IMR-90 (cell line): ENCODE data around the gene SLC19A2. TPM values are rescaled to one million over a fixed set of nuclear protein-coding genes. Genes with fewer than 3 reads are reported as not detected.
A peak's percentile ranks its signal among the peaks of the same experiment; 100 is the strongest.

Experiments
- ATAC-seq: fragments of 200-7000 bp; cut with Tn5 transposase; 2 replicates; pipeline ENCODE4 v1.9.1; 2020; ENCODE audit warnings: low read depth, mild to moderate bottlenecking, moderate library complexity
- BruUV-seq: library from RNA; stranded (reverse); fragments of 400-500 nt; replicated peaks from 2 replicates; lab custom pipeline; 2021; lab: Mats Ljungman, UMichigan
- CTCF ChIA-PET: fragments of 300-600 bp; formaldehyde crosslinking; extraction: SDS; loops from one replicate; lab custom pipeline; 2021; ENCODE audit warnings: antibody characterized with exemption; lab: Yijun Ruan, JAX
- POLR2A ChIA-PET: fragments of 300-600 bp; sonication (Branson Sonifier 250); formaldehyde crosslinking; loops from one replicate; lab custom pipeline; 2022; ENCODE audit warnings: antibody characterized with exemption; ENCODE audit not compliant: unreplicated experiment; lab: Charles Lee
- DNase-seq: peaks from one replicate; pipeline ENCODE4 v3.0.0; 2013
- H2AFZ ChIP-seq: replicated peaks from 2 replicates; pipeline ENCODE3; 2013; ENCODE audit warnings: low read length, mild to moderate bottlenecking; ENCODE audit not compliant: poor library complexity
- H2AK5ac ChIP-seq: 2 replicates; pipeline ENCODE4 v1.6.1; 2013; ENCODE audit warnings: low read depth, low read length, inconsistent platforms
- H2AK9ac ChIP-seq: replicated peaks from 2 replicates; pipeline ENCODE3; 2013; ENCODE audit warnings: mild to moderate bottlenecking, low read depth, low read length, moderate library complexity; ENCODE audit not compliant: poor library complexity
- H2BK120ac ChIP-seq: 2 replicates; pipeline ENCODE4 v1.6.1; 2013; ENCODE audit warnings: low read depth, low read length, inconsistent platforms
- H2BK15ac ChIP-seq: 3 replicates; pipeline ENCODE4 v1.6.1; 2013; ENCODE audit warnings: low read depth, low read length, inconsistent platforms
- H2BK20ac ChIP-seq: 2 replicates; pipeline ENCODE4 v1.6.1; 2013; ENCODE audit warnings: low read depth, mild to moderate bottlenecking, inconsistent platforms, low read length, moderate library complexity
- H2BK5ac ChIP-seq: 2 replicates; pipeline ENCODE4 v1.6.1; 2013; ENCODE audit warnings: mild to moderate bottlenecking, low read depth, low read length, inconsistent platforms; ENCODE audit not compliant: poor library complexity, severe bottlenecking
- H3K14ac ChIP-seq: replicated peaks from 2 replicates; pipeline ENCODE4 v1.6.1; 2013; ENCODE audit warnings: low read depth, low read length, inconsistent platforms
- H3K18ac ChIP-seq: 2 replicates; pipeline ENCODE4 v1.6.1; 2013; ENCODE audit warnings: low read depth, low read length, control low read depth
- H3K23ac ChIP-seq: 2 replicates; pipeline ENCODE4 v1.6.1; 2013; ENCODE audit warnings: low read depth, low read length, inconsistent platforms
- H3K27ac ChIP-seq: 2 replicates; pipeline ENCODE4 v1.5.1; 2013; ENCODE audit warnings: mild to moderate bottlenecking, control low read depth, low read length; ENCODE audit not compliant: insufficient read depth
- H3K27me3 ChIP-seq: 2 replicates; pipeline ENCODE4 v1.6.1; 2013; ENCODE audit warnings: low read length; ENCODE audit not compliant: control insufficient read depth, insufficient read depth
- H3K36me3 ChIP-seq: 2 replicates; pipeline ENCODE4 v1.6.1; 2013; ENCODE audit warnings: low read length, mixed read lengths; ENCODE audit not compliant: control insufficient read depth, insufficient read depth
- H3K4ac ChIP-seq: 2 replicates; pipeline ENCODE4 v1.6.1; 2013; ENCODE audit warnings: low read depth, low read length, inconsistent platforms
- H3K4me1 ChIP-seq: 2 replicates; pipeline ENCODE4 v1.6.1; 2013; ENCODE audit warnings: low read length, mixed read lengths; ENCODE audit not compliant: control insufficient read depth, insufficient read depth
- H3K4me2 ChIP-seq: 2 replicates; pipeline ENCODE4 v1.6.1; 2013; ENCODE audit warnings: low read depth, mild to moderate bottlenecking, control low read depth, low read length, moderate library complexity
- H3K4me3 ChIP-seq: 2 replicates; pipeline ENCODE4 v1.5.1; 2013; ENCODE audit warnings: low read depth, mild to moderate bottlenecking, control low read depth, low read length, moderate library complexity; ENCODE audit not compliant: insufficient read depth
- H3K56ac ChIP-seq: 2 replicates; pipeline ENCODE4 v1.6.1; 2013; ENCODE audit warnings: low read length, inconsistent platforms; ENCODE audit not compliant: insufficient read depth; ENCODE audit errors: extremely low read depth
- H3K79me1 ChIP-seq, 2 experiments: 2 replicates each; pipeline ENCODE4 v1.6.1; 2013; ENCODE audit warnings: low read length in 2 of 2, inconsistent platforms in 1 of 2, low read depth in 1 of 2
- H3K9ac ChIP-seq: 2 replicates; pipeline ENCODE4 v1.6.1; 2013; ENCODE audit warnings: low read depth, low read length, control low read depth
- H3K9me1 ChIP-seq: 2 replicates; pipeline ENCODE4 v1.6.1; 2013; ENCODE audit warnings: low read length, inconsistent platforms; ENCODE audit not compliant: insufficient read depth
- H3K9me3 ChIP-seq: 2 replicates; pipeline ENCODE4 v1.6.1; 2013; ENCODE audit warnings: low read length; ENCODE audit not compliant: control insufficient read depth, insufficient read depth
- H4K20me1 ChIP-seq: 2 replicates; pipeline ENCODE4 v1.6.1; 2013; ENCODE audit warnings: low read length, inconsistent platforms; ENCODE audit not compliant: insufficient read depth
- H4K5ac ChIP-seq: 2 replicates; pipeline ENCODE4 v1.6.1; 2013; ENCODE audit warnings: mild to moderate bottlenecking, low read depth, low read length, control low read depth
- H4K8ac ChIP-seq, 2 experiments: 2 replicates each; pipeline ENCODE4 v1.6.1; 2013; ENCODE audit warnings: low read depth in 2 of 2, low read length in 2 of 2, control low read depth in 1 of 2, inconsistent platforms in 1 of 2
- H4K91ac ChIP-seq: 2 replicates; pipeline ENCODE4 v1.6.1; 2013; ENCODE audit warnings: low read depth, low read length, inconsistent platforms; ENCODE audit not compliant: insufficient read depth
- BHLHE40 ChIP-seq: fragments of 150-350 bp; IDR thresholded peaks from 2 replicates; pipeline ENCODE4 v1.6.1; 2016; ENCODE audit warnings: mild to moderate bottlenecking, low read depth, low read length
- CEBPB ChIP-seq: IDR thresholded peaks from 2 replicates; pipeline ENCODE4 v1.6.1; 2012; ENCODE audit warnings: low read depth, low read length, improper control_type of control experiment
- MAZ ChIP-seq: IDR thresholded peaks from 2 replicates; pipeline ENCODE4 v1.6.1; 2012; ENCODE audit warnings: low read depth, mild to moderate bottlenecking, low read length, improper control_type of control experiment, moderate library complexity, borderline replicate concordance
- MXI1 ChIP-seq: IDR thresholded peaks from 2 replicates; pipeline ENCODE4 v1.6.1; 2012; ENCODE audit warnings: low read depth, mild to moderate bottlenecking, low read length, moderate library complexity, borderline replicate concordance
- NFE2L2 ChIP-seq: fragments of 150-350 bp; IDR thresholded peaks from 2 replicates; pipeline ENCODE4 v1.6.1; 2016; ENCODE audit warnings: low read depth, mild to moderate bottlenecking, low read length
- POLR2A ChIP-seq: IDR thresholded peaks from 2 replicates; pipeline ENCODE4 v1.6.1; 2012; ENCODE audit warnings: mild to moderate bottlenecking, low read depth, low read length
- RAD21 ChIP-seq: IDR thresholded peaks from 2 replicates; pipeline ENCODE4 v1.6.1; 2012; ENCODE audit warnings: low read length, improper control_type of control experiment
- RCOR1 ChIP-seq: IDR thresholded peaks from 2 replicates; pipeline ENCODE4 v1.6.1; 2012; ENCODE audit warnings: mild to moderate bottlenecking, low read length, improper control_type of control experiment; ENCODE audit not compliant: insufficient replicate concordance
- dilution Hi-C: fragments of 300-500 bp; cut with HindIII; formaldehyde crosslinking; loops from one replicate; pipeline ENCODE4 v1.14.3; 2018; ENCODE audit warnings: low sequenced_read_pairs; ENCODE audit not compliant: unreplicated experiment
- in situ Hi-C: fragments of 300-500 bp; cut with MboI; formaldehyde crosslinking; loops from 3 replicates; pipeline ENCODE4 v1.14.3; 2019; ENCODE audit warnings: low sequenced_read_pairs, inconsistent platforms, mixed read lengths
- intact Hi-C: fragments of 100-400 bp; cut with micrococcal nuclease; formaldehyde crosslinking; loops from 2 replicates; pipeline ENCODE4 v1.10.0; 2022
- polyA plus RNA-seq, 3 experiments: library from polyadenylated mRNA; depleted of rRNA; stranded (reverse); fragments of >200 nt; gene quantifications; 2 replicates each; pipeline ENCODE4 v1.2.3, GENCODE V29; 2012; ENCODE audit warnings: low replicate concordance in 1 of 3
- total RNA-seq: library from RNA; depleted of rRNA; stranded (reverse); fragments of >200 nt; gene quantifications from 2 replicates; pipeline ENCODE4 v1.2.3, GENCODE V29; 2012
- TF ChIP-seq, protein P1 (sequence below): conservative IDR thresholded peaks from 2 replicates; pipeline ENCODE4 v1.5.1; 2012; ENCODE audit warnings: mild to moderate bottlenecking, low read depth, low read length, improper control_type of control experiment

The SLC19A2 gene
- total and polyA plus RNA-seq, 2 of the 4 experiments (the other 2 are of a cell fraction) = 3.6 to 5.2 TPM

DNA sequence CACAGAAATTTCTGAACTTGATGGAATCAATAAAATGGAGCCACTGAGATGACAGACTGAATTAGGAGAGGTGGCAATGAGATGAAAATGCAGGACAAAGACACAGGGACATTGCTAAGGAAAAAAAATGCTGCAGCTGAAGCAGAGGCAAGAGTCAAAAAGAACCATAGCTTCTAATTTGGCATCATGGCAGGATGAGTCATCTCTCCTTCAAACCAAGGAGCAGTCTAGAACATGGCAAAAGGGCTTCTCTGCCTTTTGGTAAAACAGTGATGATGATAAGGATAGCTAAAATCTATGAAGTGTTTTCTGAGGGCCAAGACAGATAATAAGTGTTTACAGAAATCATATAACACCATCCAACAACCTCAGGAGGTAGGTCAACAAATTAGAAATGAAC is 16.8 kb downstream of the SLC19A2 start:
- H3K27me3 ChIP-seq = no peaks in the 10 kb centered on the region
- no peak overlapping the region for H2BK20ac ChIP-seq
- no peaks in the 10 kb centered on the region for H3K4me1 ChIP-seq
- no peaks in the 10 kb centered on the region for H3K9me3 ChIP-seq
- no peak for TF ChIP-seq RCOR1
- no peak for TF ChIP-seq BHLHE40
- TF ChIP-seq, protein P1, sequence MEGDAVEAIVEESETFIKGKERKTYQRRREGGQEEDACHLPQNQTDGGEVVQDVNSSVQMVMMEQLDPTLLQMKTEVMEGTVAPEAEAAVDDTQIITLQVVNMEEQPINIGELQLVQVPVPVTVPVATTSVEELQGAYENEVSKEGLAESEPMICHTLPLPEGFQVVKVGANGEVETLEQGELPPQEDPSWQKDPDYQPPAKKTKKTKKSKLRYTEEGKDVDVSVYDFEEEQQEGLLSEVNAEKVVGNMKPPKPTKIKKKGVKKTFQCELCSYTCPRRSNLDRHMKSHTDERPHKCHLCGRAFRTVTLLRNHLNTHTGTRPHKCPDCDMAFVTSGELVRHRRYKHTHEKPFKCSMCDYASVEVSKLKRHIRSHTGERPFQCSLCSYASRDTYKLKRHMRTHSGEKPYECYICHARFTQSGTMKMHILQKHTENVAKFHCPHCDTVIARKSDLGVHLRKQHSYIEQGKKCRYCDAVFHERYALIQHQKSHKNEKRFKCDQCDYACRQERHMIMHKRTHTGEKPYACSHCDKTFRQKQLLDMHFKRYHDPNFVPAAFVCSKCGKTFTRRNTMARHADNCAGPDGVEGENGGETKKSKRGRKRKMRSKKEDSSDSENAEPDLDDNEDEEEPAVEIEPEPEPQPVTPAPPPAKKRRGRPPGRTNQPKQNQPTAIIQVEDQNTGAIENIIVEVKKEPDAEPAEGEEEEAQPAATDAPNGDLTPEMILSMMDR = no peak
- TF ChIP-seq CEBPB = no peak
- TF ChIP-seq POLR2A = no peak
- TF ChIP-seq MXI1 = no peak
- no peak for TF ChIP-seq MAZ
- TF ChIP-seq RAD21 = no peak
- TF ChIP-seq NFE2L2 = no peak
- BruUV-seq = no TSS peak
- H4K5ac ChIP-seq = no peak overlapping the region
- dilution Hi-C loops = no loop called here
- intact Hi-C loops = loop anchor here (5.0 kb wide), 1 partner anchor 243 kb away; the partner anchor contains the start of gene SELL
- H3K14ac ChIP-seq = no peak overlapping the region
- CTCF ChIA-PET = interaction anchor here (1.8 kb wide), 1 partner anchor 77 kb away, joined by 9 read pairs; no protein-coding TSS in a partner anchor
- no peak overlapping the region for H4K91ac ChIP-seq
- ATAC-seq (no peak), DNase-seq (peak; percentile 12)
- no peak overlapping the region for H3K9ac ChIP-seq
- H2AK5ac ChIP-seq = no peak overlapping the region
- H2BK15ac ChIP-seq = no peak overlapping the region
- no peaks in the 10 kb centered on the region for H3K9me1 ChIP-seq
- no peak overlapping the region for H3K18ac ChIP-seq
- no peak overlapping the region for H3K4me2 ChIP-seq
- H3K4me3 ChIP-seq = no peak overlapping the region
- 0 out of 4 replicates have a peak, but pooled peaks cover 0 to 3% of the 10 kb centered on the region in 2 experiments for H3K79me1 ChIP-seq
- no peak overlapping the region for H2AFZ ChIP-seq
- H3K23ac ChIP-seq = no peak overlapping the region
- H2BK5ac ChIP-seq = no peak overlapping the region
- no peak overlapping the region for H2BK120ac ChIP-seq
- H2AK9ac ChIP-seq = no peak overlapping the region
- H4K8ac ChIP-seq = no peak overlapping the region
- H3K27ac ChIP-seq = no peak overlapping the region
- H3K56ac ChIP-seq = no peak overlapping the region
- in situ Hi-C loops = no loop called here
- no peaks in the 10 kb centered on the region for H4K20me1 ChIP-seq
- H3K36me3 ChIP-seq = peaks cover 5% of the 10 kb centered on the region; the same call in 1 of the 2 replicates
- no peak overlapping the region for H3K4ac ChIP-seq
- POLR2A ChIA-PET = no interaction called here
